ENCODE results near the gene SLC25A39.

SLC25A39 gene

DNA sequence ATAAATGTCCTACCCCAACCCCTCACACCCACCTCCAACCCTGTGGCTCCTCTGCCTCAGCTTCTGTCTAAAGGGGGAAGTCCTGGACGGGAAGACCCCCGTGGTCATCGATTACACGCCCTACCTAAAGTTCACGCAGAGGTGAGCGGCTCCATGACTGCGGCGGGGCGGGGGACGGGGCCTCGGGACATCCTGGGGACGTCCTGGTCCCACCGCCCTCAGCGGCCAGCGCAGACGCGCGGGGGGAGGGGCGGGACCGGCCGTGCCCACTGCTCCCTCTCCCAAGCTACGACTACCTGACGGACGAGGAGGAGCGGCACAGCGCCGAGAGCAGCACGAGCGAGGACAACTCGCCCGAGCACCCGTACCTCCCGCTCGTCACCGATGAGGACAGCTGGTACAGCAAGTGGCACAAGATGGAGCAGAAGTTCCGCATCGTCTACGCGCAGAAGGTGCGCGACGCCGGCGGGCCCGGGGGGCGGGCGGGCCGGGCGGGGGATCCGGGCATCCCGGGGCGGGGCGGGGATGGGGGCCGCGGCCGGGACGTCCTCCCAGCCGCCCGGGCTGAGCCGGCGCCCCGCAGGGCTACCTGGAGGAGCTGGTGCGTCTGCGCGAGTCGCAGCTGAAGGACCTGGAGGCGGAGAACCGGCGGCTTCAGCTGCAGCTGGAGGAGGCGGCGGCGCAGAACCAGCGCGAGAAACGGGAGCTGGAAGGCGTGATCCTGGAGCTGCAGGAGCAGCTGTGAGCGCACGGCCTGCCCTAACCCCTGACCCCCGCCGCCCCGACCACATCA lies 9.6 kb downstream of the SLC25A39 start:
- in situ Hi-C loops (cut with MboI; ENCODE audit: low sequenced_read_pairs) = no loop called here

DNA sequence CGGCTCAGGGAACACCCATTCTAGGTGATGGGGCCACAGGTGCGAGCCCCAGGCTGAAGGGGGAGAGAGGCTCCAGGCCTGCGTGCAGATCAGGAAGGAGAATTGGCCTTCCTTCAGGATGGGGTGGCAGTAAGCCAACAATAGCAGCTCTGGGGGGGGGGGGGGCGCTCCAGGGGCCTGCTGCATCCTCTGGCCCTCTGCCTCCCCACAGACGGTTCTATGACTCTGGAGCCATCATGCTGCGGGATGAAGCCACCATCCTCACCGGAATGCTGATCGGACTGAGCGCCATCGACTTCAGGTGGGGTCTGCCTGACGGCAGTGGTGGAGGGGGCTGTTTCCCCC lies 10.1 kb downstream of the SLC25A39 start:
- in situ Hi-C loops (cut with MboI; ENCODE audit: low sequenced_read_pairs) = no loop called here

DNA sequence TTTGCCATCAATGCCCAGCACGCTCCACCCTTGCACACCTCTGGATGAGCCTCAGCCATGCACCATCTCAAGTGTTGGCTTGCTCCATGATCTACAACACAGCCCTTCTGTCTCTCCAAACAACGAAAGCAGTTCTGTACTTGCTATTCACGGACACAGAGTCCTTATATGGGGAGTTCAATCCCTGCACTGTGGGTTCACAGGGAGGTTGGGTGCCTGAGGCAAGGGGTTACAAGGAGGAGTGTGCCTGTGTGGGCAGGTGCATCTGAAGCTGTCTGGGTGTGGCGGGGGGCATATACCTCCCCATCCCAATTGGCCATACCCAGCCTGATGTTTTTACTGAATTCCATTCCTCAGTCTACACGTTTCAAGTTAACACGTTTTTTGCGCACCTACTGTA lies 10.6 kb downstream of the SLC25A39 start:
- in situ Hi-C loops (cut with MboI; ENCODE audit: low sequenced_read_pairs) = no loop called here

DNA sequence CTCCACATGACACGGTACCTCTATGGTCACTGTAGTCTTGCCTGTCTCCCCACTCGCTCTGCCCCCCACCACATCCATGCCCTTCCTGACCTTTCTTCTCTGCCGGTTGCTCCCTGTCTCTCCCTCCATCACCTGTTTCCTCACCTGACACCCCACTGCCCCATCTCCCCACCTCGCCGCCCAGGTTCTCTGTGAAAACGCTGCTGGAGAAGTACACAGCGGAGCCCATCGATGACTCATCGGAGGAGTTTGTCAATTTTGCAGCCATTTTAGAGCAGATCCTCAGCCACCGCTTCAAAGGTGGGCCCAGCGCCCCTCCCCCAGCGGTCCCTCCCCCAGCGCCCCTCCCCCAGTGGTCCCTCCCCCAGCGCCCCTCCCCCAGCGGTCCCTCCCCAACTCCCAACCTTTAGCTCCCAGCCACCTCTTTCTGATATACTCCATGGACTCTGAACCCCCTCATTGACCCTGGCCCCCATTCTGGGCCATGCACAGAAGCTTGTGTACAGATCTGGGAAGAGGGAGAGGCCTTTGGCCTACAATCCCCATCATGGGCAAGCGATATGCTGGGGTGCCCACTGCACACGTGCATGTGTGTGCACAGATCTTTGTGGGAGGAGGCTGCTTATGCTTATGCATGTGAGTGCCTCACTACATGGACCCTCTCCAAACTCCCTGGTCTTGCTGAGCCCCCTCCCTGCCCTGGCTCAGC lies 12.1 kb downstream of the SLC25A39 start:
- in situ Hi-C loops (cut with MboI; ENCODE audit: low sequenced_read_pairs) = no loop called here

DNA sequence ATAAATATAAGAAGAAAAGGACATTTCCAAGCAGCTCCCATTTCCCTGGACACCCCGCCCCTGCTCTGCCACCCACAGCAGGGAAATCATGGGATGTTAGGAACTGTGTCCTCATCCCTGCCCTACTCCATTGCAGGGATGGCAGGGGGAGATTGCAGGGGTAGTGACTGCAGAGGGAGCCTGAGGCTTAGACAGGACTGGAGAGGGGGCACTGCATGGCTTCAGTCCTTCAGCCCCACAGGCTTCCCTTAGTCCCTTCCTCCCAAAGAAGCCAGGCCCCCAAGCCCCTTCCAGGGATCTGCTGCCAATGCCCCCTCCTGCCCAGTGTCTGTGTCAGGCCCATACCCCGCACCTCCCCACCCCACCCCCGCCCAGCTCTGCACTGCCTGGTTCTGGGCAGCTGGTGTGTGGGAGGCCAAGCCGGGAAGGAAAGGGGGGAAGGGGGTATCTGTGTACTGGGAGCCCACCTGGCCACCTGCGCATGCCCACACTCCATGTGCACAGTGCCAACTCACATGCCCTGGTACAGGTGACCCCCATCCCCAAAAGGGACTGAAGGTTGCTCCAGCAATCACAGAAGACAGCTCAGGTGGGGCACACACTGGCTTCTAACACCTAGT lies 13.0 kb downstream of the SLC25A39 start:
- in situ Hi-C loops (cut with MboI; ENCODE audit: low sequenced_read_pairs) = no loop called here

DNA sequence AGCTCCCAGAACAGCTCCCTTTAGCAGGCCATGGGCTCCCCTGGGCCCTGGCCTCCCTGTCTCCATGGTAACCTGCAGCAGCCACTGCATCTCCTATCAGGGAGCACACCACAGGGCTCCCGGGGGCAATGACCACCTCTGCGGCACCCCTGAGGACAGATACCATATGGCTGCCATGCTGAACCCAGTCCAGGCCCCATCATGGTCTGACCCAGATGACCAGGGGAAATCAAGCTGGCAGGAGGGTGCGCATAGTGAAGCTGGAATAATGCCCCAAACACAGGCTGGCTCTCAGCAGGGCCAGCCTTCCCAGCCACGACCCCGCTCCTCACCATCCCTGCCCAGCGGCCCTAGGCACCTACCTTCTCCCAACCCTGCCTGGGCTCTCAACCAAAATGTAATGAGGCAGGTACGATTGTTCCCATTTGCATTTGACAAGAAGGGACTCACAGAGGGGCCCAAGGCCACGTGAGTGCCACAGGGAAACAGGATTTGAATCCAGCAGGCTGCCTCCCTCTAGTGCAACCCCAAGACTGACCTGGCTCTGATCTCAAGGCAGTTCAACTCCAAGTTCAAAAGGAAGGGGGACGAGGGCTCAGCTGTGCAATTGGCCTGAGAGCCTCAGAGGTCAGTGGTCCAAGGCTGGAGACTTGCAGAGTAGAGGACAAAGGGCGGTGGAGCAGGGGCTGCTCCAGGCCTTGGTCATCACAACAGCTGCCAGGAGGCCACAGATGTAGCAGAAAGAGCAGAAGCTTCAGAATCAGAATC lies 13.8 kb downstream of the SLC25A39 start:
- in situ Hi-C loops (cut with MboI; ENCODE audit: low sequenced_read_pairs) = no loop called here

DNA sequence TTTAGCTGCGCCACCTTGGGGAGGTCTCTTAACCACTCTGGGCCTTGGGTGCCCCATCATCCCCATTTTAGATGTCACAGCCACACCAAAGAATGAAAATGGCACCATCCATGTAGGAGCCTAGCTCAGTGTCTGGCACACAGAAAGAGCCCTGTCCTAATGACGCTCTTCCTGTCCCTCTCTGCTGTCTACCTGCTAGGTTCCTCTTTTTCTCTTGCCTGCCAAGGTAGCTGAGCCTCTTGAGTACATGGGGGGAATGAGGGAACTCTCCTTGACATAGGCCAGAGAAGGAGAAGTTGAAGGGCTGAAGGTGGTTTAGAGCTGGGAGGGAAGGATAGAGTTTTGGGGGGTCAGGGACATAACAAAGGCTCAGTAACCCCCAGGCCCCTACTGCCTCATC lies 14.4 kb downstream of the SLC25A39 start:
- in situ Hi-C loops (cut with MboI; ENCODE audit: low sequenced_read_pairs) = no loop called here

DNA sequence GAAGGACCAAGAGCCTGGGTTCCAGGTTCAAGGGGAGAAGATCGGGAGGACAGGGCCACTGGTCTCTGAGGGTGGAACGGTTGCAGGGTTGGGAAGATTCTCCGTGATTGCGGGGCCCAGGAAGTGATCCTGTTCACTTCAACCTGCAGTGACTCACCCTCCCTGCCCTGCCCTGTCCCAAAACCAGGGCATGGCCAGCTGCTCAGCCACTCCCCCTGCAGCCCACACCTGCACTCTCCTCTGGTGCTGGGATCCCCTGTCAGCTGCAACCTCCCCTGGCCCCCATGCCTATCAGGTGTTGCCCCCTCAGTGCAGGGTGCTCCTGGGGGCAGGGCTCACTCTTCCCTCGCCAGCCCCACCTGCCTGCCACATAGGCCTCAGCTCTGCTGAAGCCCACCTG lies 15.2 kb downstream of the SLC25A39 start:
- in situ Hi-C loops (cut with MboI; ENCODE audit: low sequenced_read_pairs) = no loop called here

DNA sequence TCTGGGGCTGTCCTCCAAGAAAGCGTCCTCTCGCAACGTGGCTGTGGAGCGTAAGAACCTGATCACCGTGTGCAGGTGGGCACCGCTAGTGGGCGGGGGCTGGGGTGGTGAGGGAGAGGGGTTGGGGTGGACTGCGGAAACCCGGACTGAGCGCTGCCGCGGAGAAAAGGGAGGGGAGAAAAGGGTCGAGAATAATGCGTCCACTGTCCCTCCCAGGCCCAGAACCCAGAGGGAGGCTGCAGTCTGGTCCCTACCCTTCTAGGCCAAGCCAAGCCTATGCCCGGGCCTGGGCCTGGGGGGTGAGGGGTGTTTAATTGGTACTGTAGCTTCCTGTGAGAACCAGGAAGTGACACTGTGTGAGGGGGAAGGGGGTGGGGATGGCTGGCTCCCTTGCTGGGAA lies 15.8 kb downstream of the SLC25A39 start:
- in situ Hi-C loops (cut with MboI; ENCODE audit: low sequenced_read_pairs) = no loop called here

DNA sequence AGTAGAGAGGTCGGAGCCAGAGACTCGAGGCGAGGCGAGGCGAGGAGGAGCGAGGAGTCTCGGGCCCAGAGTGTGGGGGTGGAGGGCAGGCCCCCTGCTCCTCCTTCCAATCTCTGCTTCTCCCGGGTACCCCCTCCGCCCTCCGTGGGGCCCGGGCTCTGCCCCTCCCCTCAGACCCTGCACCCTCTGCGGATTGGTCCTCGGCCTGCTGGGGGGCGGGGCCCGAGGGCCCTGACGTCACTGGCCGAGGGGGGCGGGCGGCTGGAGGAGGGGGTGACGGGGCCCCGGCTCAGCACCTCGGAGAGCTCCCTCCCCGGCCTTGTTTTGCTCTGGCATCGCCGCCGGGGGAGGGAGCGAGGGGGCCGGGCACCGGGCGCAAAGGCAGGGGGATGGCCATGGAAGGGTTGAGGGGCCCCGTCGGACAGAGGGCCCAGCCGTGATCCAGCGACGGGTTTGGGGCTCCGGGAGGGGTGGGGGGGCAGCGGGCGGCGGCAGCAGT lies 16.3 kb downstream of the SLC25A39 start, which contains the start of gene RUNDC3A:
TSS of gene RUNDC3A (plus strand) at position 282 of the 499 bp plus-strand sequence. CDS start 232 bp downstream, outside the sequence.
- in situ Hi-C loops (cut with MboI; ENCODE audit: low sequenced_read_pairs) = no loop called here

DNA sequence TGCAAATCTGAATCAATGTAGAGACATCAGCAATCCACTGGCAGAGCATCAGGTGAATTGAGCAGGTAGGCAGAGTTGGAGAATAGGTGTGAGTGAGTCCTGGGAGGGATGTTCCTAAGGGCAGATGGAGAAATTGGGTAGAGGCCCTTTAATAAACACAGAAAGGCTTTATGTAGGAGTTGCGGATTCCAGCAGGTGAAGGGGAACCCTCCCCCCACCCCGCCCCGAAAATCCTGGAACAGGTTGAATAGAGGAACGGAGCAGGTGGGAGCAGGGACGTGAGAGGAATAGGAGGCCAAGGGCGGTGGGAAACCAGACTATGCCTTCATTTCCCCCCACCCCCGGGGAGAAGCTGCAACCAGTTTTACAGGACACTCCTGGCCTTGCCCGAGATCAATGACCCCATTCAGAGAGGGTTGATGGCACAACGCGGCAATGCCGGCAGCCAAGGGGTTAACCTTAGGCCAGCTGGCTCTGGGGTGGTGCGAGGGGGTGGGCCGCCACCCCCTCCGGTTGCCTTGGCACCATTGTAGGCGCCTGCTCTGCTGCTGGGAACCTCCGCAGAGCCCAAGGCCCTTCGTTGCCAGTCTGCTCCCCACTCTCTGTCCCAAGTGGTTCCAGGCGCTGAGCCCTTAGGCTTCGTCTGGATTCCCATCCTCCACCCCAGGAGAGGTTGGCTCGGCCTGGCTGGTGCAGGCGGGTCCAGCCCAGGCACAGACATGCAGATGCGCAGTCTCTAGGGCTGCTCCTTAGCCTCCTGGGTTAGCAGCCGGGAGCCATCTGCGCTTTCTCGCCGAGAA lies 17.0 kb downstream of the SLC25A39 start:
- in situ Hi-C loops (cut with MboI; ENCODE audit: low sequenced_read_pairs) = no loop called here

DNA sequence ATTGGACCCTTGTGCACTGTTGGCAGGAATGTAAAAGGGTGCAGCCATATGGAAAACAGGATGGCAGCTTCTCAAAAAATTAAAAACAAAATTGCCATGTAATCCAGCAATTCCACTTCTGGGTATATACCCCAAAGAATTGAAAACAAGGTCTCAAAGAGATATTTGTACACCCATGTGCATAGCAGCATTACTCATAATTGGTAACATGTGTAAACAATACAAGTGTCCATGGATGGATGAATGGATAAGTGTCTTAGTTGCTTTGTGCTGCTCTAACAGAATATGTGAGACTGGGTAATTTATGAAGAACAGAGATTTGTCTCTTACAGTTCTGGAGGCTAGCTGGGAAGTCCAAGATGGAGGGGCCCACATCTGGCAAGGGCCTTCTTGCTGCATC lies 20.0 kb downstream of the SLC25A39 start:
- in situ Hi-C loops (cut with MboI; ENCODE audit: low sequenced_read_pairs) = no loop called here

DNA sequence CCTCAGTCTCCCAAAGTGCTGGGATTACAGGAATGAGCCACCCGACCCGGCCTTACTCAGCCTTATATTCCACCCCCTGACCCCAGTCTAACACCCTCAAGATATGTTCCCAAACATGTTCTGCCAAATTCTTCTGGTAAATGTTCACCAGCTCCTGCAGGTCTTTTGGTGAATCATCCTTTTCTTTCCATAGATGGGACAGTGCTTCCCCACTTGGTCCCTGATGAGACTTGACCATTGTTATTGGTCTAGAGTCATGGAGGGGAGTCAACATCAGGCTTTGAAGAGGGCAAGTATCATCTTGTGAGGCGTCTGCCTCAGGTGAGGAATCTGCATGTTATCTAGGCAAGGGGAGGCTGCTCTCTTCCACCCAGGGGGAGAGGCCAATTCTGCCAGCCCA lies 26.6 kb downstream of the SLC25A39 start:
- in situ Hi-C loops (cut with MboI; ENCODE audit: low sequenced_read_pairs) = no loop called here

DNA sequence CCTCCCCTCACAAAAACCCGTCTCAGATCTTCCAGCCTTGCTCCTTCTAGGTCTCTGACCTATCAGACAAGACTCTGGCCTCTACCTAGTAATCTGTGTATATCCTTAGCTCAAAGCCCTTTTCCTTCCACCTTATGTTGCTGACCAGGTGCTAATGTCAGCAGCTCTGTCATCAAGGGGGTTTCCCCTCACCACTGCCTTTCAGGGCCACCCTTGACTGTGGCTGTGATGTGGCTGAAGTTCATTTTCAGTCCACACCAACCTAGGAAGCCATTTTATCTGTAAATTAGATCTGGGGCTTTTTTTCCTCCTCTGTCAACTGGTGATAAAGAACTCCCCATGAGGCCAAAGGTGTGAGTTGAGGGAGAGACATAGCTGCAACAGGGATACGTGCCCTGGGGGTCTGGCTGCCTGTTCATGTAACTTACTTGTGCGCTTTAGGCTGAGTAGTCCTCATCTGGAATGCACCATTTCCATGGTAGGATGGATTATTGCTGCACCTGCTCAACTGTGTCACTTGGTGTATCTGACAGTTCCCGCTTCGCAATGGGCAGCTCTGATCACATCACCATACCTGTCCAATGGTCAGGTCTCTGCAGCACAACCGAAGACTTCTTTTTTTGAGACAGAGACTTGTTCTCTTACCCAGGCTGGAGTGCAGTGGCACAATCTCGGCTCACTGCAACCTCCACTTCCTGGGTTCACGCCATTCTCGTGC lies 31.0 kb downstream of the SLC25A39 start:
- in situ Hi-C loops (cut with MboI; ENCODE audit: low sequenced_read_pairs) = no loop called here

DNA sequence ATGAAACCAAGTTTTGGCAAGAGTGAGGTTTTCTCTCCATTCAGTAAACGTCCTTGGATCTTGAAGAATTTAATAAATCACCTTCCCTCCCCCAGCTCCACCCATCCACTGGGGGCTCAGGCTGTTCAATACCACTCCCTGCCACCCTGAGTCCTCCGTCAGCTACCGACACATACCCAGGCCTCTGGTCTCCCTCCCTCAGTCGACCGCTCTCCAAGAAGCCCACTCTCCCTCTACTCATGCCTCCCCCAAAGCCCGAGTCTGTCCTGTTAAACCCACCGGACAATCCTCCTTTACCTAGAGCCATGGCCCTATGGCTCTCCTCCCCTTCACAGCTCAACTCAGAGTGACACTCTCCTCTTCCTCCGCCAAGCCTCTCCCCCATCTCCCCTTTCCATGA lies 37.0 kb downstream of the SLC25A39 start:
- in situ Hi-C loops (cut with MboI; ENCODE audit: low sequenced_read_pairs) = no loop called here

DNA sequence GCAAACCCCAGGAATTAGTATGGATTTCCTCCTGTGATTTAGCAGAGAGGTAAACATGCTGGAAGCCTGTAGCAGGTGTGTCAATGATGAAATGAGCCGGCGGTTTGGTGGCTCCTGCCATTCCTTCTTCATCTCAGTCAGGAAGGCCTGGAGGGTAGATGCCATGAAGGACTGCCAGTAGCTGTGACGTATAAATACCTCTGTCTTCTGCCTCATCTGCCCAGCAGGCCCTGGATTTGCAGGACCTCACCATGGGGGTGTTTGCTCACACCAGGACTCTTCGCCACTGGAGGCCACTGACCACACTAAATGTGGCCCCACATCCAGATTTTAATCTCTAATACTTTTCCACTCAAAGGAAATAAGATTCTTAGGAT lies 40.6 kb downstream of the SLC25A39 start:
- in situ Hi-C loops (cut with MboI; ENCODE audit: low sequenced_read_pairs) = no loop called here

DNA sequence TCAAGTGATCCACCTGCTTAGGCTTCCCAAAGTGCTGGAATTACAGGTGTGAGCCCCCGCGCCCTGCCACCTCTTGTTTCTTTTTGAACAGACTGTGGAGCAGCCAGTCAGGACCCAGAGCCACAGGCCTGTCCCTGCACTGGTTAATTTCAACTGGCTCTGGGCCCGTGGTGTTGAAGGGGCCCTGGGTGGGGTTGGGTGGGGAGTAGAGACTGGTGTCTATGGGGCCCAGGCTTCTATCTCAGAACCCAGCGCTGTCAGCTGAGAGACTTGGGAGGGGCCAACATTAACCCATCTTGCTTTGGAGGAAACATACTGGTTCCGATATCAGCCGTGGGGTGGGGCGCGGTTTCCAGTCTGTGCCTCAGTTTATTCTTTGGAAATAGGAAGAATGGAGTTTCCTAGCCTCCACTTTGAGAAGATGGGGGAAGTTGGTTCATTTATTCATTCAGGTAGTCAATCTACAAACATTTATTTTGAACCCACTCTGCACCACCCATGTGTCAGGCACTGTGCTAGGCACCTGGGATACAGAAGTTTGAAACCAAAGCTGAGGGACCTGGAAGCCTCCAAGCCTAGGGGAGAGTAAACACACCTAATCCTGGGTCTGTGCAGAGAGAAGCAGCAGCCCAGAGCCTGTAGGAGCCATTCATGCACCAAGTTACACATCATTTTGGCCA lies 41.1 kb downstream of the SLC25A39 start:
- in situ Hi-C loops (cut with MboI; ENCODE audit: low sequenced_read_pairs) = no loop called here

DNA sequence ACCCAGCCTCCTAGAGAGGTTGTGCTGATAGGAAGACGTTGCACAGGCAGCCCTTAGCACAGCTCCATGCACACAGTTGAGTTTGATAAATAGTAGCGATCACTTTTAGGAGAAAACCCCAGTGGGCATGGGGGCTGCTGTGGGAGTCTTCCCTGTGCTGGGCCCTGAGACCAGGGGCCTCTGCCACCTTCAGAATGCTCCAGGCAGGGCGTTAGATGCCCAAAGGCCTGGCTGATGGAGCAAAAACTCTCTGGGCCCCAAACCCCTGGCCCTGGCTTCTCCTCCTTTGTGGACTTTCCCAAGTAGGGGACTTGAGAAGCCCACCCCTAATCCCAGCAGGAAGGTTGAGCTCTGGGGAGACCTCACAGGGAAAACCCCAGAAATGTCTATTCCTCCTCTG lies 42.4 kb downstream of the SLC25A39 start:
- in situ Hi-C loops (cut with MboI; ENCODE audit: low sequenced_read_pairs) = no loop called here

DNA sequence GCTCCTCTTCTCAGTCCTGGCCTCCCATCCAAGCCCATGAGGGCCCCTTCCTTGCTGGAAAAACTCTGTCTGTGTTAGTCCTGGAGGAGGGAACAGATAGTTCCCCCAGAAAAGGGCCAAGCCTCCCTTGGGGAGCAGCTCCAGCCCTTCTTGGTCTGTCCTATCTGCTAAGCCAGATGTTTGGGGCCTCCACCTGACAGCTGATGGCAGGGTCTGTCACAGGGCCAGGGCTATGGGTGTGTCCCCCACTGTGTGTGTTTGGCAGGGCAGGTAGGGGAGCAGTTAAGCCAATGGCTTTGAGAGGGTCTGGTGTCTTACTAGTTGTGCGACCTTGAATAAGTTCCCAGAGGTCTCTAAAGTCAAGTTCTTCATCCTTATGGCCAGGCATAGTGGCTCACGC lies 43.1 kb downstream of the SLC25A39 start:
- in situ Hi-C loops (cut with MboI; ENCODE audit: low sequenced_read_pairs) = no loop called here

Data from HL-60/S4 treated with phorbol 12-myristate 13-acetate at 8.2 ng/mL for 4 days and 3 days (cell line).